ENCODE results near the gene PMS1.

PMS1 gene

GRCh38 chr2:189870381-189871085 is 86.3 kb downstream of the PMS1 start:
- TF ChIP-seq, protein P1, sequence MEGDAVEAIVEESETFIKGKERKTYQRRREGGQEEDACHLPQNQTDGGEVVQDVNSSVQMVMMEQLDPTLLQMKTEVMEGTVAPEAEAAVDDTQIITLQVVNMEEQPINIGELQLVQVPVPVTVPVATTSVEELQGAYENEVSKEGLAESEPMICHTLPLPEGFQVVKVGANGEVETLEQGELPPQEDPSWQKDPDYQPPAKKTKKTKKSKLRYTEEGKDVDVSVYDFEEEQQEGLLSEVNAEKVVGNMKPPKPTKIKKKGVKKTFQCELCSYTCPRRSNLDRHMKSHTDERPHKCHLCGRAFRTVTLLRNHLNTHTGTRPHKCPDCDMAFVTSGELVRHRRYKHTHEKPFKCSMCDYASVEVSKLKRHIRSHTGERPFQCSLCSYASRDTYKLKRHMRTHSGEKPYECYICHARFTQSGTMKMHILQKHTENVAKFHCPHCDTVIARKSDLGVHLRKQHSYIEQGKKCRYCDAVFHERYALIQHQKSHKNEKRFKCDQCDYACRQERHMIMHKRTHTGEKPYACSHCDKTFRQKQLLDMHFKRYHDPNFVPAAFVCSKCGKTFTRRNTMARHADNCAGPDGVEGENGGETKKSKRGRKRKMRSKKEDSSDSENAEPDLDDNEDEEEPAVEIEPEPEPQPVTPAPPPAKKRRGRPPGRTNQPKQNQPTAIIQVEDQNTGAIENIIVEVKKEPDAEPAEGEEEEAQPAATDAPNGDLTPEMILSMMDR (IDR thresholded peaks at IDR 0.05; ENCODE audit: insufficient read depth, low read length) = no peak
- no peak for TF ChIP-seq REST (IDR thresholded peaks at IDR 0.05; ENCODE audit: insufficient replicate concordance, low read depth)
- no peak for TF ChIP-seq SPI1 (IDR thresholded peaks at IDR 0.05; ENCODE audit: borderline replicate concordance, low read depth)
- no peak for TF ChIP-seq GABPA (IDR thresholded peaks at IDR 0.05; ENCODE audit: low read depth)
- TF ChIP-seq POLR2AphosphoS5 (IDR thresholded peaks at IDR 0.05; ENCODE audit: low read depth) = no peak
- no peak for DNase-seq (ENCODE audit: low read depth in 1 of 2, low spot score in 1 of 2)
- H3K27me3 ChIP-seq (ENCODE audit: insufficient read depth, poor library complexity, severe bottlenecking) = no peaks in the 10 kb centered on the region
- no peak overlapping the region for H3K4me3 ChIP-seq (replicated peaks; ENCODE audit: insufficient read depth, low read length)
- no peak overlapping the region; the same call in 1 of the 2 replicates for H3K27ac ChIP-seq (replicated peaks)

- Histone ChIP-seq H3K4me3 (replicated peaks; ENCODE audit: insufficient read depth, low read length) (no peak overlapping the region), H3K27ac (replicated peaks) (no peak overlapping the region), H3K27me3 (ENCODE audit: insufficient read depth, poor library complexity, severe bottlenecking) (no peaks in the 10 kb centered on the region)
- no peak for TF ChIP-seq POLR2AphosphoS5 (IDR thresholded peaks at IDR 0.05; ENCODE audit: low read depth)
- no peak for TF ChIP-seq GABPA (IDR thresholded peaks at IDR 0.05; ENCODE audit: low read depth)
- TF ChIP-seq REST (IDR thresholded peaks at IDR 0.05; ENCODE audit: insufficient replicate concordance, low read depth) = no peak
- TF ChIP-seq SPI1 (IDR thresholded peaks at IDR 0.05; ENCODE audit: borderline replicate concordance, low read depth) = no peak
- TF ChIP-seq, protein P1 (IDR thresholded peaks at IDR 0.05; ENCODE audit: insufficient read depth, low read length) = no peak
- no peak for DNase-seq (ENCODE audit: low read depth in 1 of 2, low spot score in 1 of 2)
Observed at GRCh38 chr2:189873696-189874095, 89.4 kb downstream of the PMS1 start.

DNA sequence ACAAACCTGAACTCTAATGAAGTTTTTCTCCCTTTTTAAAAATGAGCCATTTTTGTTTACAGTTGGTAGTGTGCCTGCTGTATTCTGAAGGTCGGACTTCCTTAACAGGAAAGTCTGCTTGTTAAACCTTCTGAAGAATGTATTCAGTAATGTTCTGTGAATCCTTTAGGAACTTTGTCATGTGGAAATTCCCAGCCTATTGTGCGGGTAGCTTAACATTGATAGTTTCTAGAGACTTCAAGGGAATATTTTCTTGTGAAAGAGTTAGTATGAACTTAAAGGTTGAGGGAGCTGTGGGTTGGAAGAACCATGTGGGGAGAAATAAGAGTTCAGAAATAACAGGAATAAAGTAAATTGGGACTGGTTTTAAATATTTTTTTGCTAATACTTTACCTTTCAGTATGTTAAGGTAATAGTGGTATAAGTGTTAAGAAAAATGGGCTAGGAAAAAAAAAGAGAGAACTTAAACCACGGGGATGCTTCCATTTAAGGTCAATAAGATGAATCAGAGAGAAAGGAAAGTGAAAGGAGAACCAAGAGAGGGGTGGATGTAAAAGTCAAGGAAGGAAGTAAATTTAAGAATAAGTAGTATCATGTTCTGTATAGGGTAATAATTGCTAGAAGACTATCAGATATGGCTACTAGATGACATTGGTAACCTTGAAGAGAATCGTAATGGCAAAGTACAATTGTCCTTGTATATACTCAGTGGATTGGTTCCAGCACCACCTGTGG is 90.5 kb downstream of the PMS1 start:
- TF ChIP-seq POLR2AphosphoS5 (IDR thresholded peaks at IDR 0.05; ENCODE audit: low read depth) = no peak
- TF ChIP-seq, protein P1 (IDR thresholded peaks at IDR 0.05; ENCODE audit: insufficient read depth, low read length) = no peak
- TF ChIP-seq SPI1 (IDR thresholded peaks at IDR 0.05; ENCODE audit: borderline replicate concordance, low read depth) = no peak
- TF ChIP-seq REST (IDR thresholded peaks at IDR 0.05; ENCODE audit: insufficient replicate concordance, low read depth) = no peak
- TF ChIP-seq GABPA (IDR thresholded peaks at IDR 0.05; ENCODE audit: low read depth) = no peak
- no peaks in the 10 kb centered on the region for H3K27me3 ChIP-seq (ENCODE audit: insufficient read depth, poor library complexity, severe bottlenecking)
- no peak for DNase-seq (ENCODE audit: low read depth in 1 of 2, low spot score in 1 of 2)

More for the DNA sequence above, 90.5 kb downstream of the PMS1 start:
- no peak overlapping the region for H3K4me3 ChIP-seq (replicated peaks; ENCODE audit: insufficient read depth, low read length)
- H3K27ac ChIP-seq (replicated peaks) = no peak overlapping the region
